Ovary (tissue), 3 donors: ENCODE measurements around the gene SGMS1.

Experiments used
- EP300 ChIP-seq: sonication (generic); formaldehyde crosslinking; IDR thresholded peaks from one replicate; pipeline ENCODE4 v1.6.1; 2017; ENCODE audit warnings: antibody characterized with exemption
- TF ChIP-seq, protein P1 (sequence below), 3 donors: fragments of 450-650 bp in 2 of 3; fragments of 200-600 bp in 1 of 3; IDR thresholded peaks; one replicate each; pipeline versions ENCODE4 v1.5.1 to v1.8.0; 2016 to 2022; ENCODE audit warnings: antibody characterized with exemption in 3 of 3, mild to moderate bottlenecking in 1 of 3
- donor health status: DM: no; HTN: no; CAD: no.

GRCh38 chr10:50431133-50431532, 192.6 kb downstream of the SGMS1 start:
- no peak for TF ChIP-seq EP300
- TF ChIP-seq, protein P1, sequence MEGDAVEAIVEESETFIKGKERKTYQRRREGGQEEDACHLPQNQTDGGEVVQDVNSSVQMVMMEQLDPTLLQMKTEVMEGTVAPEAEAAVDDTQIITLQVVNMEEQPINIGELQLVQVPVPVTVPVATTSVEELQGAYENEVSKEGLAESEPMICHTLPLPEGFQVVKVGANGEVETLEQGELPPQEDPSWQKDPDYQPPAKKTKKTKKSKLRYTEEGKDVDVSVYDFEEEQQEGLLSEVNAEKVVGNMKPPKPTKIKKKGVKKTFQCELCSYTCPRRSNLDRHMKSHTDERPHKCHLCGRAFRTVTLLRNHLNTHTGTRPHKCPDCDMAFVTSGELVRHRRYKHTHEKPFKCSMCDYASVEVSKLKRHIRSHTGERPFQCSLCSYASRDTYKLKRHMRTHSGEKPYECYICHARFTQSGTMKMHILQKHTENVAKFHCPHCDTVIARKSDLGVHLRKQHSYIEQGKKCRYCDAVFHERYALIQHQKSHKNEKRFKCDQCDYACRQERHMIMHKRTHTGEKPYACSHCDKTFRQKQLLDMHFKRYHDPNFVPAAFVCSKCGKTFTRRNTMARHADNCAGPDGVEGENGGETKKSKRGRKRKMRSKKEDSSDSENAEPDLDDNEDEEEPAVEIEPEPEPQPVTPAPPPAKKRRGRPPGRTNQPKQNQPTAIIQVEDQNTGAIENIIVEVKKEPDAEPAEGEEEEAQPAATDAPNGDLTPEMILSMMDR (IDR thresholded peaks at IDR 0.05): no peak
